Measurements from ENCODE around the gene BBS1.

DNA sequence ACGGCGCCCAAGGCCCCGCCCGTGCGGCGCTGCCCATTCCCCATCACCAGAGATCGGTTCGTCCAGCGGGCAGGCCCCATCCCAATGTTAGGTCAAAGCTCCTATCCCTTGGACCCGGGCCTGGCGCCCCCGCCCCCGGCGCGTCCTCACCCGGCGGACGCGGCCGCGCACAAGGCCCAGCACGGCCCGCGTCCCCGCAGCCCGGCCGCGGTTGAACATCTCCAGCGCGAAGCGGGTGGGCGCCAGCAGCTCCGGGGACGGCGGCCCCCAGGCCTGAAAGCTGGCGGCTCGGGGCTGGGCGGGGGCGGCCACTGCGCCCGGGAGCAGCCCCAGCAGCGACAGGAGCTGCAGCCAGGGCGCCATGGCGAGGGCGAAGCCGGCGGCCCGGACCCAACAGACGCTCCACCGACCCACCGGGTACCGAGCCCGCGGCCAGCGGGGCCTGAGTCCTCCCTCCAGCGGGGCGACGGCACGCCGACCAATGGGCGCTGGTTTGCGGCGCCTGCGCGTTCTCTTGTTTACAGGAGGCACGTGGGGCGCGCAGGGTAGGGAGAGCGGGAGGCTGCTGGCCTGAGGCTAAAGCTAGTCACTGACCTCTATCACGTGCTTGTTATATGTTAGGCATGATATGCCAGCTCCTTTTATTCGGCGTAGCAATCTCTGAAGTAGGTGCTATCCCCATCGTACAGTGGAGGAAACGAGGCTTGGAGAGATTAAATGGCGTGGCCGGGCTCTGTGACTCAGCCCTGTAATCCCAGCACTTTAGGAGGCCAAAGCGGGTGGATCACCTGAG is 57.9 kb downstream of the BBS1 start, which contains the start of gene CTSF:
- TF ChIP-seq, protein P1, sequence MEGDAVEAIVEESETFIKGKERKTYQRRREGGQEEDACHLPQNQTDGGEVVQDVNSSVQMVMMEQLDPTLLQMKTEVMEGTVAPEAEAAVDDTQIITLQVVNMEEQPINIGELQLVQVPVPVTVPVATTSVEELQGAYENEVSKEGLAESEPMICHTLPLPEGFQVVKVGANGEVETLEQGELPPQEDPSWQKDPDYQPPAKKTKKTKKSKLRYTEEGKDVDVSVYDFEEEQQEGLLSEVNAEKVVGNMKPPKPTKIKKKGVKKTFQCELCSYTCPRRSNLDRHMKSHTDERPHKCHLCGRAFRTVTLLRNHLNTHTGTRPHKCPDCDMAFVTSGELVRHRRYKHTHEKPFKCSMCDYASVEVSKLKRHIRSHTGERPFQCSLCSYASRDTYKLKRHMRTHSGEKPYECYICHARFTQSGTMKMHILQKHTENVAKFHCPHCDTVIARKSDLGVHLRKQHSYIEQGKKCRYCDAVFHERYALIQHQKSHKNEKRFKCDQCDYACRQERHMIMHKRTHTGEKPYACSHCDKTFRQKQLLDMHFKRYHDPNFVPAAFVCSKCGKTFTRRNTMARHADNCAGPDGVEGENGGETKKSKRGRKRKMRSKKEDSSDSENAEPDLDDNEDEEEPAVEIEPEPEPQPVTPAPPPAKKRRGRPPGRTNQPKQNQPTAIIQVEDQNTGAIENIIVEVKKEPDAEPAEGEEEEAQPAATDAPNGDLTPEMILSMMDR (tag by site-specific recombination; IDR thresholded peaks at IDR 0.05), result no peak
- no peak for TF ChIP-seq ZEB2 (tag by site-specific recombination; IDR thresholded peaks at IDR 0.05)
- TF ChIP-seq ZNF121 (tag by site-specific recombination; IDR thresholded peaks at IDR 0.05), result no peak
- TF ChIP-seq SALL2 (tag by site-specific recombination; IDR thresholded peaks at IDR 0.05; ENCODE audit: borderline replicate concordance), result no peak
- TF ChIP-seq ZNF37A (tag by site-specific recombination; IDR thresholded peaks at IDR 0.05), result no peak
- no peak for TF ChIP-seq SP2 (tag by site-specific recombination; IDR thresholded peaks at IDR 0.05)
- TF ChIP-seq, protein P2, sequence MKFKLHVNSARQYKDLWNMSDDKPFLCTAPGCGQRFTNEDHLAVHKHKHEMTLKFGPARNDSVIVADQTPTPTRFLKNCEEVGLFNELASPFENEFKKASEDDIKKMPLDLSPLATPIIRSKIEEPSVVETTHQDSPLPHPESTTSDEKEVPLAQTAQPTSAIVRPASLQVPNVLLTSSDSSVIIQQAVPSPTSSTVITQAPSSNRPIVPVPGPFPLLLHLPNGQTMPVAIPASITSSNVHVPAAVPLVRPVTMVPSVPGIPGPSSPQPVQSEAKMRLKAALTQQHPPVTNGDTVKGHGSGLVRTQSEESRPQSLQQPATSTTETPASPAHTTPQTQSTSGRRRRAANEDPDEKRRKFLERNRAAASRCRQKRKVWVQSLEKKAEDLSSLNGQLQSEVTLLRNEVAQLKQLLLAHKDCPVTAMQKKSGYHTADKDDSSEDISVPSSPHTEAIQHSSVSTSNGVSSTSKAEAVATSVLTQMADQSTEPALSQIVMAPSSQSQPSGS (tag by site-specific recombination; IDR thresholded peaks at IDR 0.05; ENCODE audit: low read depth), result no peak
- TF ChIP-seq BCL11A (tag by site-specific recombination; IDR thresholded peaks at IDR 0.05; ENCODE audit: low read depth), result no peak
- no peak for TF ChIP-seq ZBTB1 (tag by site-specific recombination; IDR thresholded peaks at IDR 0.05)
- TF ChIP-seq ZNF354C (tag by site-specific recombination; IDR thresholded peaks at IDR 0.05; ENCODE audit: borderline replicate concordance, low read depth), result no peak
- no peak for TF ChIP-seq REPIN1 (tag by site-specific recombination; IDR thresholded peaks at IDR 0.05; ENCODE audit: low read depth)

Measured in HEK293 (cell line).